ENCODE results near the gene MPV17L2. TPM values are rescaled to one million over a fixed set of nuclear protein-coding genes. Genes with fewer than 3 reads are reported as not detected.

MPV17L2 gene
- total and polyA plus RNA-seq, 2 of the 4 experiments (the other 2 are of a cell fraction), result 7.2 to 19.5 TPM

GRCh38 chr19:18190278-18190677, 2.7 kb upstream of the MPV17L2 start:
- Histone ChIP-seq H4K20me1 (ENCODE audit: insufficient read depth, low read length) (peaks cover 8% of the 10 kb centered on the region), H2BK20ac (ENCODE audit: low read depth, low read length) (no peak overlapping the region), H4K8ac (ENCODE audit: low read depth in 2 of 2, low read length in 2 of 2) (no peak overlapping the region), H2BK120ac (ENCODE audit: low read depth, low read length) (no peak overlapping the region), H3K4me2 (ENCODE audit: low read depth, low read length) (no peak overlapping the region), H3K4me3 (ENCODE audit: insufficient read depth, low read depth, low read length) (no peak overlapping the region), H3K9ac (ENCODE audit: low read depth, low read length) (no peak overlapping the region), H2BK15ac (ENCODE audit: low read depth, low read length) (no peak overlapping the region), H3K36me3 (ENCODE audit: control insufficient read depth, insufficient read depth, low read length) (no peaks in the 10 kb centered on the region), H3K27ac (ENCODE audit: insufficient read depth, low read length) (no peak overlapping the region), H4K5ac (ENCODE audit: low read depth, low read length) (no peak overlapping the region), H3K4me1 (ENCODE audit: control insufficient read depth, insufficient read depth, low read length) (peaks cover 8% of the 10 kb centered on the region), H3K23ac (ENCODE audit: low read depth, low read length) (no peak overlapping the region), H2AK5ac (ENCODE audit: low read depth, low read length) (no peak overlapping the region), H3K79me1 (ENCODE audit: low read depth in 1 of 2, low read length in 2 of 2) (peaks cover 7 to 15% of the 10 kb centered on the region in 2 experiments; a peak in 3 of 4 replicates), H3K18ac (ENCODE audit: low read depth, low read length) (no peak overlapping the region), H3K9me3 (ENCODE audit: control insufficient read depth, insufficient read depth, low read length) (no peaks in the 10 kb centered on the region), H3K14ac (replicated peaks; ENCODE audit: low read depth, low read length) (no peak overlapping the region), H3K9me1 (ENCODE audit: insufficient read depth, low read length) (peaks cover 8% of the 10 kb centered on the region; the same call in 1 of the 2 replicates), H2BK5ac (ENCODE audit: low read depth, low read length, poor library complexity, severe bottlenecking) (no peak overlapping the region), H2AK9ac (replicated peaks; ENCODE audit: low read depth, low read length, poor library complexity) (no peak overlapping the region), H2AFZ (replicated peaks; ENCODE audit: low read length, poor library complexity) (no peak overlapping the region), H3K4ac (ENCODE audit: low read depth, low read length) (no peak overlapping the region), H3K56ac (ENCODE audit: extremely low read depth, insufficient read depth, low read length) (no peak overlapping the region), H3K27me3 (ENCODE audit: control insufficient read depth, insufficient read depth, low read length) (peaks cover 5% of the 10 kb centered on the region; the same call in 1 of the 2 replicates), H4K91ac (ENCODE audit: insufficient read depth, low read depth, low read length) (no peak overlapping the region)
- BruUV-seq (replicated peaks), result no TSS peak
- CTCF ChIA-PET, result no interaction called here
- DNase-seq, result no peak
- TF ChIP-seq SMC3 (IDR thresholded peaks at IDR 0.05; ENCODE audit: low read depth, low read length) (no peak), ELK1 (IDR thresholded peaks at IDR 0.05; ENCODE audit: borderline replicate concordance, low read depth, low read length) (no peak), CEBPB (IDR thresholded peaks at IDR 0.05; ENCODE audit: low read depth, low read length) (no peak), MAFK (IDR thresholded peaks at IDR 0.05; ENCODE audit: low read depth, low read length) (no peak), POLR2A (IDR thresholded peaks at IDR 0.05; ENCODE audit: low read depth, low read length) (no peak), BHLHE40 (IDR thresholded peaks at IDR 0.05; ENCODE audit: low read depth, low read length) (no peak), RCOR1 (IDR thresholded peaks at IDR 0.05; ENCODE audit: insufficient replicate concordance, low read length) (no peak), RAD21 (IDR thresholded peaks at IDR 0.05; ENCODE audit: low read length) (no peak), CHD1 (IDR thresholded peaks at IDR 0.05; ENCODE audit: low read depth, low read length) (no peak), FOS (IDR thresholded peaks at IDR 0.05; ENCODE audit: low read depth, low read length) (no peak), MAZ (IDR thresholded peaks at IDR 0.05; ENCODE audit: borderline replicate concordance, low read depth, low read length) (no peak), MXI1 (IDR thresholded peaks at IDR 0.05; ENCODE audit: borderline replicate concordance, low read depth, low read length) (no peak), NFE2L2 (IDR thresholded peaks at IDR 0.05; ENCODE audit: low read depth, low read length) (no peak), RFX5 (IDR thresholded peaks at IDR 0.05; ENCODE audit: low read depth, low read length) (no peak), CTCF (conservative IDR thresholded peaks at IDR 0.05; ENCODE audit: low read depth, low read length) (no peak), USF2 (IDR thresholded peaks at IDR 0.05; ENCODE audit: low read depth, low read length) (no peak)
- dilution Hi-C loops (cut with HindIII; ENCODE audit: low sequenced_read_pairs, unreplicated experiment) (no loop called here), in situ Hi-C loops (cut with MboI; ENCODE audit: low sequenced_read_pairs) (loop anchor here (10.0 kb wide), 2 partner anchors 135 to 225 kb away; partner anchors contain the start of genes LSM4 and SSBP4), intact Hi-C loops (cut with micrococcal nuclease) (no loop called here)
- POLR2A ChIA-PET (ENCODE audit: unreplicated experiment), result no interaction called here
- no peak for ATAC-seq (ENCODE audit: low read depth)
- no CpG with 5 or more reads among the region's 4 CpGs for WGBS, 2 experiments (ENCODE audit: extremely low coverage in 2 of 2, insufficient read length in 1 of 2)

Data from IMR-90 (cell line).